Lower lobe of right lung (tissue), 2 donors: ENCODE data around the gene SLC5A2. TPM values are rescaled to one million over a fixed set of nuclear protein-coding genes. Genes with fewer than 3 reads are reported as not detected.
"Not testable (repeated sequence)": the region's sequence is repeated elsewhere in the genome, so short reads cannot be mapped to it uniquely, and the experiment has no call there.

Experiments used
- ATAC-seq, 2 donors: fragments of 200-7000 bp; cut with Tn5 transposase; one replicate each; pipeline ENCODE4 v1.9.1; 2020 to 2022; ENCODE audit warnings: mild to moderate bottlenecking in 2 of 2, moderate library complexity in 2 of 2
- DNase-seq: peaks from one replicate; pipeline ENCODE4 v3.0.0-alpha.2; 2020
- H3K27ac ChIP-seq: fragments of 200-600 bp; one replicate; pipeline ENCODE4 v1.8.0; 2022
- H3K27me3 ChIP-seq: fragments of 200-600 bp; one replicate; pipeline ENCODE4 v1.8.0; 2022; ENCODE audit warnings: low read depth
- H3K36me3 ChIP-seq: fragments of 200-600 bp; one replicate; pipeline ENCODE4 v1.8.0; 2022; ENCODE audit warnings: mild to moderate bottlenecking
- H3K4me1 ChIP-seq: fragments of 200-600 bp; one replicate; pipeline ENCODE4 v1.8.0; 2022
- H3K4me3 ChIP-seq: fragments of 200-600 bp; one replicate; pipeline ENCODE4 v1.8.0; 2022; ENCODE audit warnings: mild to moderate bottlenecking
- H3K9me3 ChIP-seq: fragments of 200-600 bp; one replicate; pipeline ENCODE4 v1.8.0; 2022
- CTCF ChIP-seq: fragments of 200-600 bp; IDR thresholded peaks from one replicate; pipeline ENCODE4 v1.8.0; 2022; ENCODE audit warnings: antibody characterized with exemption, mild to moderate bottlenecking
- intact Hi-C: fragments of 100-400 bp; cut with DNase I; formaldehyde crosslinking; loops from one replicate; pipeline ENCODE4 v1.11.0; 2022
- total RNA-seq: library from RNA; stranded (reverse); fragmentation: NEBNext Ultra II Directional; extraction: Animal tissue kit (Norgen Biotek cat#: 25700); gene quantifications from one replicate; pipeline ENCODE4 v1.2.1, GENCODE V29; 2021
- donor health status: DM: no; HTN: yes; CAD: no; lungs with severe emphysema.

Gene SLC5A2
- total RNA-seq, 1 donor from 2014 or later, result 2.0 TPM

- intact Hi-C loops, result no loop called here
- Histone ChIP-seq H3K27me3 (no peaks in the 10 kb centered on the region), H3K27ac (no peak overlapping the region), H3K9me3 (no peaks in the 10 kb centered on the region), H3K4me1 (peaks cover 9% of the 10 kb centered on the region), H3K4me3 (no peak overlapping the region), H3K36me3 (no peaks in the 10 kb centered on the region)
- no peak for TF ChIP-seq CTCF
- DNase-seq (no peak), ATAC-seq (no peak)
Observed at GRCh38 chr16:31439519-31439918, 43.4 kb upstream of the SLC5A2 start.

- no peaks in the 10 kb centered on the region for H3K36me3 ChIP-seq
- H3K27me3 ChIP-seq, result no peaks in the 10 kb centered on the region
- H3K27ac ChIP-seq, result no peak overlapping the region
- TF ChIP-seq CTCF, result no peak
- no peak overlapping the region for H3K4me3 ChIP-seq
- H3K4me1 ChIP-seq, result peaks cover 9% of the 10 kb centered on the region
- H3K9me3 ChIP-seq, result no peaks in the 10 kb centered on the region
- DNase-seq (no peak), ATAC-seq (no peak)
- intact Hi-C loops, result no loop called here
Observed at GRCh38 chr16:31440516-31441184, 42.3 kb upstream of the SLC5A2 start.

GRCh38 chr16:31441956-31442355 lies 41.0 kb upstream of the SLC5A2 start:
- DNase-seq (no peak), ATAC-seq (no peak)
- no peak for TF ChIP-seq CTCF
- intact Hi-C loops, result no loop called here
- H3K4me1 ChIP-seq, result peaks cover 9% of the 10 kb centered on the region
- peak overlapping the region; percentile 83 for H3K27ac ChIP-seq
- H3K36me3 ChIP-seq, result no peaks in the 10 kb centered on the region
- no peaks in the 10 kb centered on the region for H3K9me3 ChIP-seq
- no peaks in the 10 kb centered on the region for H3K27me3 ChIP-seq
- peak overlapping the region; percentile 78 for H3K4me3 ChIP-seq

GRCh38 chr16:31445931-31446330 lies 37.0 kb upstream of the SLC5A2 start:
- H3K27me3 ChIP-seq, H3K27ac ChIP-seq, H3K4me1 ChIP-seq, ATAC-seq, H3K4me3 ChIP-seq, H3K36me3 ChIP-seq, DNase-seq, intact Hi-C loops, H3K9me3 ChIP-seq: not testable (repeated sequence)

- H3K36me3 ChIP-seq, result peaks cover 7% of the 10 kb centered on the region
- H3K4me3 ChIP-seq, result no peak overlapping the region
- peaks cover 41% of the 10 kb centered on the region for H3K4me1 ChIP-seq
- no peak overlapping the region for H3K27ac ChIP-seq
- no peak for ATAC-seq
- H3K27me3 ChIP-seq, result no peaks in the 10 kb centered on the region
- intact Hi-C loops, result no loop called here
- no peak for TF ChIP-seq CTCF
- no peak for DNase-seq
- H3K9me3 ChIP-seq, result no peaks in the 10 kb centered on the region
Observed at GRCh38 chr16:31451201-31451600, 31.7 kb upstream of the SLC5A2 start.

GRCh38 chr16:31451681-31452351 lies 31.1 kb upstream of the SLC5A2 start:
- Histone ChIP-seq H3K4me1 (peaks cover 47% of the 10 kb centered on the region), H3K4me3 (no peak overlapping the region), H3K27me3 (no peaks in the 10 kb centered on the region), H3K27ac (no peak overlapping the region), H3K36me3 (peaks cover 7% of the 10 kb centered on the region), H3K9me3 (no peaks in the 10 kb centered on the region)
- peak; percentile 42 for TF ChIP-seq CTCF
- DNase-seq (no peak), ATAC-seq (peak; percentile 74 to 77)
- intact Hi-C loops, result no loop called here
